Nephron (organoid): ENCODE results near the gene DNAJC3.
A peak's percentile ranks its signal among the peaks of the same experiment; 100 is the strongest.
"Not testable (repeated sequence)": the region's sequence is repeated elsewhere in the genome, so short reads cannot be mapped to it uniquely, and the experiment has no call there.

Experiments used
- H3K27ac Mint-ChIP-seq, 3 experiments: 2 replicates each; pipeline ENCODE4 v1.8.0; 2020; ENCODE audit warnings: mixed read lengths in 3 of 3, mild to moderate bottlenecking in 2 of 3, moderate library complexity in 1 of 3
- H3K27me3 Mint-ChIP-seq: 2 replicates; pipeline ENCODE4 v1.8.0; 2021; ENCODE audit warnings: low read depth, mild to moderate bottlenecking, moderate library complexity, mixed read lengths
- H3K36me3 Mint-ChIP-seq: 2 replicates; pipeline ENCODE4 v1.8.0; 2020; ENCODE audit warnings: low read depth, mixed read lengths
- H3K4me1 Mint-ChIP-seq: 2 replicates; pipeline ENCODE4 v1.8.0; 2020; ENCODE audit warnings: mixed read lengths
- H3K4me3 Mint-ChIP-seq, 3 experiments: 2 replicates each; pipeline ENCODE4 v1.8.0; 2020; ENCODE audit warnings: mild to moderate bottlenecking in 3 of 3, mixed read lengths in 3 of 3, moderate library complexity in 2 of 3
- H3K9me3 Mint-ChIP-seq: 2 replicates; pipeline ENCODE4 v1.8.0; 2020; ENCODE audit warnings: mixed read lengths
- TF ChIP-seq, protein P1 (sequence below), 3 experiments: fragments of 200-600 bp; sonication (generic); IDR thresholded peaks; one replicate each; pipeline ENCODE4 v1.5.0; 2021; ENCODE audit warnings: antibody characterized with exemption in 3 of 3; ENCODE audit not compliant: unreplicated experiment in 3 of 3

The DNAJC3 gene

DNA sequence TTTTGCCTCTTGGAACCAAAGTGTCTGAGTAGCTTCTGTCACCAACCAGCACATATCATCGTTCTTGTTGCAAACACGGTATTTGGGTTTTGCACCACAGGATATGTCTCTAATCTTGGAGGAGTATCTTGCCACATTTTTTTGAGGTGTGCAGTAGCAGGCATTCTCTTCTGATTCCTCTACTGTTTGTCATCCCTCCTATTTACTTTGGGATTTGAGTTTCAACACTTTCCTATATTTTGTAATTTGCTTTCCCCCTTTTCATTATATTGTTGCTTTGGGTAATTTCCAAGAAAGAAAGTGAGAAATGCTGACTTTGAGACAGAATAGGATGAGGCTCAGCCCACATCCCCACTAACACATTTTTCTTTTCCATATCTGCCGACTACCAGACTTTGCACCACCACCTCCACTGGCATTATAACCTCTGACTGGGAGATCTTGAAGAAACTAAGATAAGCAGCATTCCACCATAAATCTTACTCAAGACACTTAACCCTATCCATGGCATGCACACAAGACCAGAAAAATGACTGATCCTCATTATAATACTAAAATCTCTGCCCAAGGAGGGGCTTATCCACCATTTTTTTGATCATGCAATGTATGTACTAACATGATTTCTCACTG is 20.4 kb upstream of the DNAJC3 start:
- Mint-ChIP-seq H3K4me1 (no peaks in the 10 kb centered on the region), H3K36me3 (no peaks in the 10 kb centered on the region), H3K27ac (no peak overlapping the region), H3K9me3 (peaks cover 9% of the 10 kb centered on the region), H3K27me3 (peaks cover 5% of the 10 kb centered on the region), H3K4me3 (no peak overlapping the region)
- TF ChIP-seq, protein P1, sequence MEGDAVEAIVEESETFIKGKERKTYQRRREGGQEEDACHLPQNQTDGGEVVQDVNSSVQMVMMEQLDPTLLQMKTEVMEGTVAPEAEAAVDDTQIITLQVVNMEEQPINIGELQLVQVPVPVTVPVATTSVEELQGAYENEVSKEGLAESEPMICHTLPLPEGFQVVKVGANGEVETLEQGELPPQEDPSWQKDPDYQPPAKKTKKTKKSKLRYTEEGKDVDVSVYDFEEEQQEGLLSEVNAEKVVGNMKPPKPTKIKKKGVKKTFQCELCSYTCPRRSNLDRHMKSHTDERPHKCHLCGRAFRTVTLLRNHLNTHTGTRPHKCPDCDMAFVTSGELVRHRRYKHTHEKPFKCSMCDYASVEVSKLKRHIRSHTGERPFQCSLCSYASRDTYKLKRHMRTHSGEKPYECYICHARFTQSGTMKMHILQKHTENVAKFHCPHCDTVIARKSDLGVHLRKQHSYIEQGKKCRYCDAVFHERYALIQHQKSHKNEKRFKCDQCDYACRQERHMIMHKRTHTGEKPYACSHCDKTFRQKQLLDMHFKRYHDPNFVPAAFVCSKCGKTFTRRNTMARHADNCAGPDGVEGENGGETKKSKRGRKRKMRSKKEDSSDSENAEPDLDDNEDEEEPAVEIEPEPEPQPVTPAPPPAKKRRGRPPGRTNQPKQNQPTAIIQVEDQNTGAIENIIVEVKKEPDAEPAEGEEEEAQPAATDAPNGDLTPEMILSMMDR (IDR thresholded peaks at IDR 0.05; ENCODE audit: unreplicated experiment in 3 of 3), result no peak

GRCh38 chr13:95659500-95659899 is 17.4 kb upstream of the DNAJC3 start:
- Mint-ChIP-seq H3K36me3 (no peaks in the 10 kb centered on the region), H3K27ac (no peak overlapping the region), H3K9me3 (peaks cover 10% of the 10 kb centered on the region), H3K27me3 (no peaks in the 10 kb centered on the region), H3K4me1 (no peaks in the 10 kb centered on the region), H3K4me3 (no peak overlapping the region)
- TF ChIP-seq, protein P1 (IDR thresholded peaks at IDR 0.05; ENCODE audit: unreplicated experiment in 3 of 3), result no peak

- H3K27me3 Mint-ChIP-seq, result no peaks in the 10 kb centered on the region
- no peak overlapping the region for H3K27ac Mint-ChIP-seq
- TF ChIP-seq, protein P1 (IDR thresholded peaks at IDR 0.05; ENCODE audit: unreplicated experiment in 3 of 3), result peak; percentile 47 to 67 (median 51)
- H3K9me3 Mint-ChIP-seq, result peaks cover 24% of the 10 kb centered on the region
- H3K4me1 Mint-ChIP-seq, result no peaks in the 10 kb centered on the region
- no peaks in the 10 kb centered on the region for H3K36me3 Mint-ChIP-seq
- no peak overlapping the region for H3K4me3 Mint-ChIP-seq
Observed at GRCh38 chr13:95660981-95661581, 15.9 kb upstream of the DNAJC3 start.

DNA sequence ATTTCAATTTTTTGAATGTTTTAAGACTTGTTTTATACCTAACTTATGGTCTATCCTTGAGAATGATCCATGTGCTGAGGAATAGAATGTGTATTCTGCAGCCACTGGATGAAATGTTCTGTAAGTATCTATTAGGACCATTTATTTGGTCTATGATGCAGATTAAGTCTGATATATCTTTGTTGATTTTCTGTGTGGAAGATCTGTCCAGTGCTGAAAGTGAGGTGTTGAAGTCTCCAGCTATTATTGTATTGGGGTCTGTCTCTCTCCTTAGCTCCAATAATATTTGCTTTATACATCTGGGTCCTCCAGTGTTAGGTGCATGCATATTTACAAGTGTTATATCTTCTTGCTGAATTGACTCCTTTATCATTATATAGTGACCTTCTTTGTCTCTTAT is 9.7 kb upstream of the DNAJC3 start:
- not testable (repeated sequence) for H3K27me3 Mint-ChIP-seq, H3K4me1 Mint-ChIP-seq

DNA sequence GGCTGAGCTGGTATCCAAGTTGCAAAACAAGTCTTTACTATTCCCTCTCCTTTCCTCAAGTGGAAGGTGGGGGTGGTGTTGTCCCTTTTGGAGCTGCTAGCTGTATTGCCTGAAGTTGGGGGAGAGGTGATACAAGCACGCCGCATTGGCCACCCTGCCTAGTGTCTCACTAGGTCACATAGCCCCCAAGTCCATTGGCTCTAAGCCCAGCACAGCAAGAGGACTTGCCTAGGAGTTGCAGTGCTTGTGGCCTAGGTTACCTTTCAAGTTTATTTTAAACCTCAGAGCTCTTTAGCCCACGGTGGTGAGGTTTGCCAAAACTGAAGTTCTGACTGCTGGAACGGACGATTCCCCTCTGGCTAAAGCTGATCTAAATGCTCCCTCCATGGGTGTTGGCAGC is 5.3 kb upstream of the DNAJC3 start:
- Mint-ChIP-seq H3K27ac (no peak overlapping the region), H3K9me3 (peaks cover 70% of the 10 kb centered on the region), H3K4me1 (peaks cover 19% of the 10 kb centered on the region), H3K27me3 (no peaks in the 10 kb centered on the region), H3K4me3 (no peak overlapping the region), H3K36me3 (peaks cover 62% of the 10 kb centered on the region)
- TF ChIP-seq, protein P1 (IDR thresholded peaks at IDR 0.05; ENCODE audit: unreplicated experiment in 3 of 3), result no peak

More for the DNA sequence above, 9.7 kb upstream of the DNAJC3 start:
- Mint-ChIP-seq H3K9me3 (peaks cover 74% of the 10 kb centered on the region), H3K36me3 (peaks cover 31% of the 10 kb centered on the region)
- H3K27ac Mint-ChIP-seq, H3K4me3 Mint-ChIP-seq: not testable (repeated sequence)

- Mint-ChIP-seq H3K4me3 (peak overlapping the region; percentile 97 to 98 (median 98)), H3K27ac (peak overlapping the region; percentile 91 to 97 (median 97)), H3K36me3 (peaks cover 39% of the 10 kb centered on the region), H3K4me1 (peaks cover 46% of the 10 kb centered on the region), H3K9me3 (peaks cover 32% of the 10 kb centered on the region), H3K27me3 (no peaks in the 10 kb centered on the region)
- TF ChIP-seq, protein P1 (IDR thresholded peaks at IDR 0.05; ENCODE audit: unreplicated experiment in 3 of 3), result no peak
Observed at GRCh38 chr13:95676105-95676761, 706 bp upstream of the DNAJC3 start.
